Endothelial cell of umbilical vein (primary cell): ENCODE results near the gene ANXA6. TPM values are rescaled to one million over a fixed set of nuclear protein-coding genes. Genes with fewer than 3 reads are reported as not detected.
A peak's percentile ranks its signal among the peaks of the same experiment; 100 is the strongest.

ENCODE experiments used
- BruUV-seq: library from RNA; stranded (reverse); fragments of 400-500 nt; replicated peaks from 2 replicates; lab custom pipeline; 2021; lab: Mats Ljungman, UMichigan
- CTCF ChIA-PET: fragments of 300-600, 350-600 bp; sonication (Branson Sonifier 250); formaldehyde crosslinking; loops from one replicate; lab custom pipeline; 2021; ENCODE audit warnings: antibody characterized with exemption, inconsistent platforms; lab: Charles Lee
- POLR2A ChIA-PET: fragments of 300-600, 350-600 bp; sonication (Branson Sonifier 250); formaldehyde crosslinking; loops from one replicate; lab custom pipeline; 2021; ENCODE audit warnings: antibody characterized with exemption, inconsistent platforms; lab: Charles Lee
- DNase-seq: peaks from one replicate; pipeline ENCODE4 v3.0.0-alpha.2; 2011; ENCODE audit warnings: low read depth, low spot score
- FAIRE-seq: peaks from 2 replicates; lab custom pipeline; 2011; peaks lifted over from hg19 to GRCh38; lab: Jason Lieb, UNC
- H2AFZ ChIP-seq: 2 replicates; pipeline ENCODE4 v1.6.0; 2012; ENCODE audit warnings: low read depth, low read length, control low read depth, inconsistent platforms
- H3K27ac ChIP-seq: 2 replicates; pipeline ENCODE4 v1.5.1; 2011; ENCODE audit warnings: low read depth, mild to moderate bottlenecking, control low read depth, low read length, moderate library complexity; ENCODE audit not compliant: insufficient read depth
- H3K27me3 ChIP-seq, 2 experiments: 2 replicates each; pipeline versions ENCODE4 v1.6.0 to v1.6.1; 2011; ENCODE audit warnings: low read length in 2 of 2, mixed read lengths in 1 of 2; ENCODE audit not compliant: control insufficient read depth in 2 of 2, insufficient read depth in 2 of 2
- H3K36me3 ChIP-seq, 2 experiments: 2 replicates in 1 of 2; 3 replicates in 1 of 2; pipeline ENCODE4 v1.5.1; 2011; ENCODE audit warnings: low read length in 2 of 2, mild to moderate bottlenecking in 1 of 2, moderate library complexity in 1 of 2; ENCODE audit not compliant: control insufficient read depth in 2 of 2, insufficient read depth in 2 of 2; ENCODE audit errors: extremely low read depth in 1 of 2
- H3K4me1 ChIP-seq: 3 replicates; pipeline ENCODE4 v1.5.1; 2011; ENCODE audit warnings: mild to moderate bottlenecking, low read length; ENCODE audit not compliant: control insufficient read depth, insufficient read depth; ENCODE audit errors: extremely low read depth
- H3K4me2 ChIP-seq: 2 replicates; pipeline ENCODE4 v1.6.1; 2011; ENCODE audit warnings: low read length, control low read depth, mixed read lengths; ENCODE audit not compliant: insufficient read depth
- H3K4me3 ChIP-seq, 3 experiments: fragments of 200-600 bp in 1 of 3; sonication (generic), shearing (Covaris generic) in 1 of 3; replicated peaks in 1 of 3; 2 replicates each; pipeline ENCODE4 v1.5.1; 2011 to 2016; ENCODE audit warnings: control low read depth in 3 of 3, low read length in 3 of 3, mild to moderate bottlenecking in 2 of 3, inconsistent platforms in 1 of 3, low read depth in 1 of 3, moderate library complexity in 1 of 3; ENCODE audit not compliant: insufficient read depth in 1 of 3
- H3K79me2 ChIP-seq: 2 replicates; pipeline ENCODE4 v1.6.0; 2012; ENCODE audit warnings: low read length, inconsistent platforms; ENCODE audit not compliant: control insufficient read depth, insufficient read depth
- H3K9ac ChIP-seq: replicated peaks from 2 replicates; pipeline ENCODE3; 2011; ENCODE audit warnings: low read length, control low read depth; ENCODE audit not compliant: insufficient read depth; ENCODE audit errors: extremely low read depth
- H3K9me1 ChIP-seq: replicated peaks from 3 replicates; pipeline ENCODE4 v1.6.0; 2011; ENCODE audit warnings: mild to moderate bottlenecking, low read length; ENCODE audit not compliant: control insufficient read depth, insufficient read depth; ENCODE audit errors: extremely low read depth
- H3K9me3 ChIP-seq: replicated peaks from 2 replicates; pipeline ENCODE4 v1.5.1; 2012; ENCODE audit warnings: low read length, inconsistent platforms; ENCODE audit not compliant: control insufficient read depth, insufficient read depth
- H4K20me1 ChIP-seq: replicated peaks from 2 replicates; pipeline ENCODE3; 2011; ENCODE audit warnings: mild to moderate bottlenecking, low read length; ENCODE audit not compliant: control insufficient read depth, insufficient read depth; ENCODE audit errors: extremely low read depth
- EZH2 ChIP-seq: IDR thresholded peaks from 2 replicates; pipeline ENCODE4 v1.6.1; 2012; ENCODE audit warnings: borderline replicate concordance, low read depth, mild to moderate bottlenecking, moderate library complexity, low read length, inconsistent platforms; ENCODE audit not compliant: severe bottlenecking
- FOS ChIP-seq: IDR thresholded peaks from 2 replicates; pipeline ENCODE4 v1.6.1; 2011; ENCODE audit warnings: mild to moderate bottlenecking, low read length, moderate library complexity, borderline replicate concordance; ENCODE audit not compliant: insufficient read depth
- GATA2 ChIP-seq: IDR thresholded peaks from 2 replicates; pipeline ENCODE4 v1.7.0; 2011; ENCODE audit warnings: low read depth, mild to moderate bottlenecking, moderate library complexity, mixed read lengths, low read length; ENCODE audit not compliant: insufficient read length, insufficient read depth
- JUN ChIP-seq: IDR thresholded peaks from 2 replicates; pipeline ENCODE4 v1.6.1; 2011; ENCODE audit warnings: borderline replicate concordance, low read depth; ENCODE audit not compliant: insufficient read length, insufficient read depth
- MYC ChIP-seq: IDR thresholded peaks from one replicate; pipeline ENCODE4 v1.6.1; 2011; ENCODE audit warnings: mild to moderate bottlenecking, low read depth, low read length
- POLR2A ChIP-seq: IDR thresholded peaks from 2 replicates; pipeline ENCODE4 v1.6.1; 2012; ENCODE audit warnings: low read depth, mild to moderate bottlenecking, control low read depth, low read length
- POLR2AphosphoS5 ChIP-seq: IDR thresholded peaks from 2 replicates; pipeline ENCODE4 v1.6.1; 2012; ENCODE audit warnings: low read depth, mild to moderate bottlenecking, control low read depth, low read length, moderate library complexity; ENCODE audit not compliant: insufficient read depth
- dilution Hi-C: fragments of 300-500 bp; cut with MboI; formaldehyde crosslinking; loops from one replicate; pipeline ENCODE4 v1.15.0; 2019; ENCODE audit warnings: low sequenced_read_pairs; ENCODE audit not compliant: extremely low pct_ligation_motif_present
- intact Hi-C: fragments of 100-400 bp; cut with micrococcal nuclease; formaldehyde crosslinking; loops from one replicate; pipeline ENCODE4 v1.10.0; 2022
- polyA plus RNA-seq, 4 experiments: library from polyadenylated mRNA; depleted of rRNA in 3 of 4; stranded (reverse) in 3 of 4; unstranded in 1 of 4; fragments of >200 nt; gene quantifications; 2 replicates each; pipeline versions ENCODE4 v1.2.1 to v1.2.3, GENCODE V29; 2011 to 2012; ENCODE audit warnings: missing spikeins in 1 of 4
- total RNA-seq: library from RNA; stranded (reverse); gene quantifications from 2 replicates; pipeline ENCODE4 v1.2.3, GENCODE V29; 2021
- TF ChIP-seq, protein P1 (sequence below), 2 donors: IDR thresholded peaks; 1 replicate in 1 of 2; 2 replicates in 1 of 2; pipeline ENCODE4 v1.5.1; 2011; ENCODE audit warnings: low read length in 2 of 2, mild to moderate bottlenecking in 2 of 2, moderate library complexity in 2 of 2, control low read depth in 1 of 2, inconsistent platforms in 1 of 2, low read depth in 1 of 2; ENCODE audit not compliant: insufficient read depth in 1 of 2; ENCODE audit errors: extremely low read depth in 1 of 2
- TF ChIP-seq, protein P2 (sequence below): IDR thresholded peaks from 2 replicates; pipeline ENCODE4 v1.6.1; 2011; ENCODE audit not compliant: insufficient read depth, insufficient read length

The ANXA6 gene
- total and polyA plus RNA-seq, 2 donors (not counting 3 experiments of a cell fraction or from before 2014, with no cell fraction given): 195 to 266 TPM

GRCh38 chr5:151088986-151089385, 68.6 kb downstream of the ANXA6 start:
- POLR2A ChIA-PET: no interaction called here

More at GRCh38 chr5:151088986-151089385, 68.6 kb downstream of the ANXA6 start:
- no peak overlapping the region for H3K9ac ChIP-seq
- FAIRE-seq: no peak
- no peaks in the 10 kb centered on the region for H3K79me2 ChIP-seq
- peak overlapping the region; percentile 16 for H3K4me2 ChIP-seq
- H2AFZ ChIP-seq: no peak overlapping the region
- H3K4me1 ChIP-seq: peaks cover 37% of the 10 kb centered on the region
- TF ChIP-seq POLR2A (no peak), MYC (no peak), FOS (no peak), JUN (no peak), GATA2 (no peak), POLR2AphosphoS5 (no peak), EZH2 (no peak)
- TF ChIP-seq, protein P1, sequence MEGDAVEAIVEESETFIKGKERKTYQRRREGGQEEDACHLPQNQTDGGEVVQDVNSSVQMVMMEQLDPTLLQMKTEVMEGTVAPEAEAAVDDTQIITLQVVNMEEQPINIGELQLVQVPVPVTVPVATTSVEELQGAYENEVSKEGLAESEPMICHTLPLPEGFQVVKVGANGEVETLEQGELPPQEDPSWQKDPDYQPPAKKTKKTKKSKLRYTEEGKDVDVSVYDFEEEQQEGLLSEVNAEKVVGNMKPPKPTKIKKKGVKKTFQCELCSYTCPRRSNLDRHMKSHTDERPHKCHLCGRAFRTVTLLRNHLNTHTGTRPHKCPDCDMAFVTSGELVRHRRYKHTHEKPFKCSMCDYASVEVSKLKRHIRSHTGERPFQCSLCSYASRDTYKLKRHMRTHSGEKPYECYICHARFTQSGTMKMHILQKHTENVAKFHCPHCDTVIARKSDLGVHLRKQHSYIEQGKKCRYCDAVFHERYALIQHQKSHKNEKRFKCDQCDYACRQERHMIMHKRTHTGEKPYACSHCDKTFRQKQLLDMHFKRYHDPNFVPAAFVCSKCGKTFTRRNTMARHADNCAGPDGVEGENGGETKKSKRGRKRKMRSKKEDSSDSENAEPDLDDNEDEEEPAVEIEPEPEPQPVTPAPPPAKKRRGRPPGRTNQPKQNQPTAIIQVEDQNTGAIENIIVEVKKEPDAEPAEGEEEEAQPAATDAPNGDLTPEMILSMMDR (IDR thresholded peaks at IDR 0.05; ENCODE audit: extremely low read depth in 1 of 2, insufficient read depth in 1 of 2, low read depth in 1 of 2, low read length in 2 of 2): no peak
- TF ChIP-seq, protein P2, sequence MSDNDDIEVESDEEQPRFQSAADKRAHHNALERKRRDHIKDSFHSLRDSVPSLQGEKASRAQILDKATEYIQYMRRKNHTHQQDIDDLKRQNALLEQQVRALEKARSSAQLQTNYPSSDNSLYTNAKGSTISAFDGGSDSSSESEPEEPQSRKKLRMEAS: no peak
- H3K27me3 ChIP-seq: no peaks in the 10 kb centered on the region
- intact Hi-C loops: loop anchor here (1.0 kb wide), 1 partner anchor 8 kb away; the partner anchor contains the start of gene TNIP1
- no peaks in the 10 kb centered on the region for H4K20me1 ChIP-seq
- H3K9me3 ChIP-seq: no peaks in the 10 kb centered on the region
- CTCF ChIA-PET: interaction anchor here (0.7 to 3.5 kb wide), 6 partner anchors 8 to 38 kb away, joined by 3 to 30 read pairs (median 10); partner anchors contain the start of gene TNIP1
- H3K4me3 ChIP-seq: no peak overlapping the region
- dilution Hi-C loops: loop anchor here (10.0 kb wide), 1 partner anchor 54 kb away; no protein-coding TSS in a partner anchor
- H3K9me1 ChIP-seq: no peaks in the 10 kb centered on the region
- no peaks in the 10 kb centered on the region for H3K36me3 ChIP-seq
- no TSS peak for BruUV-seq
- no peak for DNase-seq
- no peak overlapping the region for H3K27ac ChIP-seq
